Osteocyte (in vitro differentiated cells): ENCODE measurements around the gene IDI2. TPM values are rescaled to one million over a fixed set of nuclear protein-coding genes. Genes with fewer than 3 reads are reported as not detected.

Source experiments
- DNase-seq: peaks from one replicate; pipeline ENCODE4 v3.0.0; 2021; ENCODE audit warnings: mixed read lengths; ENCODE audit not compliant: unreplicated experiment; ENCODE audit errors: extremely low spot score
- H3K27ac Mint-ChIP-seq: one replicate; pipeline ENCODE4 v1.8.0; 2021; ENCODE audit warnings: mild to moderate bottlenecking, mixed read lengths; ENCODE audit not compliant: unreplicated experiment
- H3K27me3 Mint-ChIP-seq: one replicate; pipeline ENCODE4 v1.8.0; 2021; ENCODE audit warnings: mixed read lengths; ENCODE audit not compliant: unreplicated experiment
- H3K36me3 Mint-ChIP-seq: one replicate; pipeline ENCODE4 v1.8.0; 2021; ENCODE audit warnings: mixed read lengths; ENCODE audit not compliant: unreplicated experiment
- H3K4me1 Mint-ChIP-seq: one replicate; pipeline ENCODE4 v1.8.0; 2021; ENCODE audit warnings: mixed read lengths; ENCODE audit not compliant: unreplicated experiment
- H3K4me3 Mint-ChIP-seq: one replicate; pipeline ENCODE4 v1.8.0; 2021; ENCODE audit warnings: mild to moderate bottlenecking, moderate library complexity, mixed read lengths; ENCODE audit not compliant: unreplicated experiment
- H3K9me3 Mint-ChIP-seq: one replicate; pipeline ENCODE4 v1.8.0; 2021; ENCODE audit warnings: mixed read lengths; ENCODE audit not compliant: unreplicated experiment
- CTCF ChIP-seq: fragments of 200-600 bp; sonication (generic); IDR thresholded peaks from 2 replicates; pipeline ENCODE4 v1.5.0; 2021; ENCODE audit warnings: antibody characterized with exemption, mild to moderate bottlenecking, moderate library complexity
- total RNA-seq: library from RNA; stranded (reverse); gene quantifications from 2 replicates; pipeline ENCODE4 v1.2.1, GENCODE V29; 2021

Gene IDI2
- total RNA-seq, 1 donor from 2014 or later = not detected

GRCh38 chr10:1003884-1004670 lies 21.6 kb downstream of the IDI2 start:
- TF ChIP-seq CTCF = no peak
- no peak overlapping the region for H3K27ac Mint-ChIP-seq
- no peak overlapping the region for H3K4me3 Mint-ChIP-seq
- H3K36me3 Mint-ChIP-seq = peaks cover 74% of the 10 kb centered on the region
- H3K27me3 Mint-ChIP-seq = no peaks in the 10 kb centered on the region
- DNase-seq = no peak
- H3K4me1 Mint-ChIP-seq = no peaks in the 10 kb centered on the region
- peaks cover 22% of the 10 kb centered on the region for H3K9me3 Mint-ChIP-seq

GRCh38 chr10:1002425-1003006 lies 23.1 kb downstream of the IDI2 start:
- H3K27me3 Mint-ChIP-seq = no peaks in the 10 kb centered on the region
- H3K9me3 Mint-ChIP-seq = peaks cover 22% of the 10 kb centered on the region
- no peak overlapping the region for H3K27ac Mint-ChIP-seq
- no peak for TF ChIP-seq CTCF
- no peaks in the 10 kb centered on the region for H3K4me1 Mint-ChIP-seq
- DNase-seq = no peak
- peaks cover 75% of the 10 kb centered on the region for H3K36me3 Mint-ChIP-seq
- no peak overlapping the region for H3K4me3 Mint-ChIP-seq

- peaks cover 13% of the 10 kb centered on the region for H3K9me3 Mint-ChIP-seq
- no peak for DNase-seq
- H3K36me3 Mint-ChIP-seq = peaks cover 79% of the 10 kb centered on the region
- TF ChIP-seq CTCF = no peak
- H3K4me3 Mint-ChIP-seq = no peak overlapping the region
- H3K4me1 Mint-ChIP-seq = no peaks in the 10 kb centered on the region
- no peaks in the 10 kb centered on the region for H3K27me3 Mint-ChIP-seq
- H3K27ac Mint-ChIP-seq = no peak overlapping the region
Observed at GRCh38 chr10:997266-998022, 28.2 kb downstream of the IDI2 start.

- H3K27me3 Mint-ChIP-seq = no peaks in the 10 kb centered on the region
- DNase-seq = no peak
- H3K27ac Mint-ChIP-seq = no peak overlapping the region
- TF ChIP-seq CTCF = no peak
- H3K9me3 Mint-ChIP-seq = peaks cover 2% of the 10 kb centered on the region
- H3K4me3 Mint-ChIP-seq = no peak overlapping the region
- peaks cover 65% of the 10 kb centered on the region for H3K36me3 Mint-ChIP-seq
- no peaks in the 10 kb centered on the region for H3K4me1 Mint-ChIP-seq
Observed at GRCh38 chr10:996031-996430, 29.6 kb downstream of the IDI2 start.

GRCh38 chr10:995559-995926 lies 30.1 kb downstream of the IDI2 start:
- no peak overlapping the region for H3K27ac Mint-ChIP-seq

More at GRCh38 chr10:995559-995926, 30.1 kb downstream of the IDI2 start:
- Mint-ChIP-seq H3K36me3 (peaks cover 60% of the 10 kb centered on the region), H3K4me1 (peaks cover 3% of the 10 kb centered on the region), H3K27me3 (no peaks in the 10 kb centered on the region), H3K4me3 (no peak overlapping the region), H3K9me3 (no peaks in the 10 kb centered on the region)
- DNase-seq = no peak
- TF ChIP-seq CTCF = no peak
